ENCODE measurements around the gene FHL5.
"Not testable (repeated sequence)": the region's sequence is repeated elsewhere in the genome, so short reads cannot be mapped to it uniquely, and the experiment has no call there.

The FHL5 gene

DNA sequence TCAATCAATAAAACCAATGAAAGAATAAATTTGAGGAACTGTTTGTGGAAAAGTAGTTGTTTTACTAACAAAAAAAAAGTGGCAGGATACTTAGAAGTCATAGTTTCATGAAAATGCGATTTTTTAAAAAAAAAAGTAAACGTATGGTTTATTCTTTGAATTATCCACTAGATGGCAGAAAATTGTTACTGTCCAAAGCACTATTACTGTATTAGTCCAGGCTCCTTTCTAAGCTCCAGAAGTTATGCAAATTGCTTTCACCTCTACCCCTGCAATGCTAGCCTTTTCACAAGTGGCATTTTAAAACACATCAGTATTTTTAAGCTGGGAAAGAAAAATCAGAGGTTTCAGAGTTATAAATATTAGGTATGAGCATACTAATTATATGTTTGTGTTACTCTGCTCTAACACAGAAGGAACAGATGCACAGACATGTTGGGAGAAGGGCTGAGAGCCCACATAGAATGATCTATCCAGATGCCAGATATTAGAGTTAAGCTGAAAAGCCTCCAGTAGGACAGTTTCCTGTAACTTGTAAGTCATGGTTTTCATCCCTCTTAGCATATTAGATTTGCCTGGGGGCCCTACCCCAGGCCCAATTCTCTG, 63.9 kb downstream of the FHL5 start:
- H2BK5ac ChIP-seq (ENCODE audit: low read length), result no peak overlapping the region
- WGBS (ENCODE audit: extremely low coverage, insufficient coverage, low lambda C conversion rate), result no CpG with 5 or more reads among the region's 2 CpGs
- H3K79me2 ChIP-seq (ENCODE audit: control insufficient read depth, insufficient read depth, low read length), result no peaks in the 10 kb centered on the region
- H3K18ac ChIP-seq (ENCODE audit: low read length), result no peak overlapping the region
- no peak overlapping the region for H3K56ac ChIP-seq (ENCODE audit: low read length)
- no peak overlapping the region for H4K8ac ChIP-seq (ENCODE audit: low read depth, low read length)
- H3K4ac ChIP-seq (ENCODE audit: low read depth, low read length), result no peak overlapping the region
- no peaks in the 10 kb centered on the region for H3K4me1 ChIP-seq (ENCODE audit: control insufficient read depth, low read depth, low read length)
- no peaks in the 10 kb centered on the region for H3K27me3 ChIP-seq (ENCODE audit: insufficient read depth, low read length, poor library complexity)
- no peaks in the 10 kb centered on the region for H3K36me3 ChIP-seq (ENCODE audit: control insufficient read depth, insufficient read depth, low read length)
- no peak overlapping the region for H3K9ac ChIP-seq (ENCODE audit: low read length)
- no peak overlapping the region for H3K27ac ChIP-seq (ENCODE audit: low read depth, low read length)
- H3K4me2 ChIP-seq (ENCODE audit: low read length), result no peak overlapping the region
- no peaks in the 10 kb centered on the region for H3K79me1 ChIP-seq (ENCODE audit: low read length)
- H2BK120ac ChIP-seq (ENCODE audit: low read depth, low read length), result no peak overlapping the region
- no peak overlapping the region for H3K4me3 ChIP-seq (ENCODE audit: low read length)
- peak; percentile 36 for DNase-seq
- no peak overlapping the region for H3K23ac ChIP-seq (ENCODE audit: low read length)
- no peak overlapping the region for H2BK15ac ChIP-seq (replicated peaks; ENCODE audit: low read depth)
- H2AK5ac ChIP-seq (ENCODE audit: low read length), result no peak overlapping the region
- no peak overlapping the region for H4K5ac ChIP-seq (ENCODE audit: low read length)

GRCh38 chr6:96631248-96631647, 68.3 kb downstream of the FHL5 start:
- H3K4me3 ChIP-seq (ENCODE audit: low read length), result no peak overlapping the region
- peak overlapping the region; percentile 28 for H4K8ac ChIP-seq (ENCODE audit: low read depth, low read length)
- H3K79me1 ChIP-seq (ENCODE audit: low read length), result no peaks in the 10 kb centered on the region
- no peak overlapping the region for H3K23ac ChIP-seq (ENCODE audit: low read length)
- no peak overlapping the region for H3K56ac ChIP-seq (ENCODE audit: low read length)
- H4K5ac ChIP-seq (ENCODE audit: low read length), result no peak overlapping the region
- H3K4ac ChIP-seq (ENCODE audit: low read depth, low read length), result no peak overlapping the region
- H3K4me2 ChIP-seq (ENCODE audit: low read length), result no peak overlapping the region
- no peak overlapping the region for H3K27ac ChIP-seq (ENCODE audit: low read depth, low read length)
- no peaks in the 10 kb centered on the region for H3K36me3 ChIP-seq (ENCODE audit: control insufficient read depth, insufficient read depth, low read length)
- no peak overlapping the region for H2BK120ac ChIP-seq (ENCODE audit: low read depth, low read length)
- H2BK15ac ChIP-seq (replicated peaks; ENCODE audit: low read depth), result no peak overlapping the region
- H3K27me3 ChIP-seq (ENCODE audit: insufficient read depth, low read length, poor library complexity), result no peaks in the 10 kb centered on the region
- no peaks in the 10 kb centered on the region for H3K4me1 ChIP-seq (ENCODE audit: control insufficient read depth, low read depth, low read length)
- no peaks in the 10 kb centered on the region for H3K79me2 ChIP-seq (ENCODE audit: control insufficient read depth, insufficient read depth, low read length)
- H3K18ac ChIP-seq (ENCODE audit: low read length), result no peak overlapping the region
- H3K9ac ChIP-seq (ENCODE audit: low read length), result no peak overlapping the region
- no peak for DNase-seq
- no CpG with 5 or more reads among the region's 3 CpGs for WGBS (ENCODE audit: extremely low coverage, insufficient coverage, low lambda C conversion rate)
- no peak overlapping the region for H2AK5ac ChIP-seq (ENCODE audit: low read length)
- H2BK5ac ChIP-seq (ENCODE audit: low read length), result no peak overlapping the region

DNA sequence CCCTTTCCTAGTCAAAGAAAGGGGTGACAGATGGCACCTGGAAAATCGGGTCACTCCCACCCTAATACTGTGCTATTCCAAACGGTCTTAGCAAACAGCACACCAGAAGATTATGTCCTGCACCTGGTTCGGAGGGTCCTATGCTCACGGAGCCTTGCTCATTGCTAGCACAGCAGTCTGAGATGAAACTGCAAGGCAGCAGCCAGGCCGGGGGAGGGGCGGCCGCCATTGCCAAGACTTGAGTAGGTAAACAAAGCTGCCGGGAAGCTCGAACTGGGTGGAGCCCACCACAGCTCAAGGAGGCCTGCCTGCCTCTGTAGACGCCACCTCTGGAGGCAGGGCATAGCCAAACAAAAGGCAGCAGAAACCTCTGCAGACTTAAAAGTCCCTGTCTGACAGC, 75.1 kb downstream of the FHL5 start:
- not testable (repeated sequence) for H3K18ac ChIP-seq (ENCODE audit: low read length); H3K9ac ChIP-seq (ENCODE audit: low read length); H3K79me1 ChIP-seq (ENCODE audit: low read length); H3K79me2 ChIP-seq (ENCODE audit: control insufficient read depth, insufficient read depth, low read length); DNase-seq; H2BK15ac ChIP-seq (replicated peaks; ENCODE audit: low read depth); H3K4me1 ChIP-seq (ENCODE audit: control insufficient read depth, low read depth, low read length); H3K23ac ChIP-seq (ENCODE audit: low read length); H2AK5ac ChIP-seq (ENCODE audit: low read length); H4K8ac ChIP-seq (ENCODE audit: low read depth, low read length); H3K27ac ChIP-seq (ENCODE audit: low read depth, low read length); H3K27me3 ChIP-seq (ENCODE audit: insufficient read depth, low read length, poor library complexity); H4K5ac ChIP-seq (ENCODE audit: low read length); H3K4me3 ChIP-seq (ENCODE audit: low read length); H3K56ac ChIP-seq (ENCODE audit: low read length); H2BK120ac ChIP-seq (ENCODE audit: low read depth, low read length); H2BK5ac ChIP-seq (ENCODE audit: low read length); H3K4me2 ChIP-seq (ENCODE audit: low read length); H3K4ac ChIP-seq (ENCODE audit: low read depth, low read length); H3K36me3 ChIP-seq (ENCODE audit: control insufficient read depth, insufficient read depth, low read length)
- WGBS (ENCODE audit: extremely low coverage, insufficient coverage, low lambda C conversion rate), result no CpG with 5 or more reads among the region's 10 CpGs

DNA sequence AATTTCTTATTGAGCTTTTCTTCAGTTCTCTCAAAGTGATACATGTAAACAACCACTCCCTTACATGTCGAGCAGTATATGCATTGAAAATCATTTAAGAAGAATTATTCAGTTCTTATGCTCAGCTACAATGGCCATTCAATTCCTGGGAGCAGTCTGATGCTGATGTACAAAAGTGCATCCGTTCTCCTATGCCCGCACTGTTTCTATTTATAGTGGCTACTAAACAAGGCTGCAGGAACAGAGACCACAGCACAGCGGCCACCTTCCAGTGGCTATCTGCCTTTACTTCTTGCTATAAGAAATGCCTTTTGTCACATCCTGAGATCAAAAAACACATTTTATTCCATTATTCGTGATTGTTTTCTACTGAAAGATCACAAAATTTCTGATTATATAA, 82.2 kb downstream of the FHL5 start:
- Histone ChIP-seq H2BK15ac (replicated peaks; ENCODE audit: low read depth) (no peak overlapping the region), H4K8ac (ENCODE audit: low read depth, low read length) (no peak overlapping the region), H3K79me1 (ENCODE audit: low read length) (no peaks in the 10 kb centered on the region), H3K18ac (ENCODE audit: low read length) (no peak overlapping the region), H2AK5ac (ENCODE audit: low read length) (no peak overlapping the region), H4K5ac (ENCODE audit: low read length) (no peak overlapping the region), H2BK120ac (ENCODE audit: low read depth, low read length) (no peak overlapping the region), H3K23ac (ENCODE audit: low read length) (no peak overlapping the region), H2BK5ac (ENCODE audit: low read length) (no peak overlapping the region), H3K9ac (ENCODE audit: low read length) (no peak overlapping the region), H3K4ac (ENCODE audit: low read depth, low read length) (no peak overlapping the region), H3K27ac (ENCODE audit: low read depth, low read length) (no peak overlapping the region), H3K27me3 (ENCODE audit: insufficient read depth, low read length, poor library complexity) (no peaks in the 10 kb centered on the region), H3K79me2 (ENCODE audit: control insufficient read depth, insufficient read depth, low read length) (no peaks in the 10 kb centered on the region), H3K4me1 (ENCODE audit: control insufficient read depth, low read depth, low read length) (no peaks in the 10 kb centered on the region), H3K4me2 (ENCODE audit: low read length) (no peak overlapping the region), H3K4me3 (ENCODE audit: low read length) (no peak overlapping the region), H3K36me3 (ENCODE audit: control insufficient read depth, insufficient read depth, low read length) (no peaks in the 10 kb centered on the region), H3K56ac (ENCODE audit: low read length) (no peak overlapping the region)
- WGBS (ENCODE audit: extremely low coverage, insufficient coverage, low lambda C conversion rate), result no CpG with 5 or more reads among the region's 5 CpGs
- DNase-seq, result no peak

DNA sequence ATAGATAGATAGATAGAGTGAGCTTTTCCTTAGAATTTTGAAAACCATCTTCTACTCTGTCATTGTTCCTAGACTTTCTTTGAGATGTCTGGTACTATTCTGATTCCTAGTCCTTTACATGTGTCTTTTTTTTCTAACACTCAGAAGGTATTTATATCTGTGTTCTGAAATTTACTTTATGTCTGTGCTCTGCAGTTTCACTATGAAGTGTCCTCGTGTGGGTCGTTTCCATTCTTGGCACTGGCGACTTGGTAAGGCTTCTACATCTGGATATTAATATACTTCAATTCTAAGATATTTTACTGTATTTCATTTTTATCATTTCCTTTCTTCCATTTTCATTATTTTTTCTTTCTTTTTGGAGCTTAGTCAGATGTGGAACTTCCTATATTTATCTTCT, 87.0 kb downstream of the FHL5 start:
- Histone ChIP-seq H3K36me3 (ENCODE audit: control insufficient read depth, insufficient read depth, low read length) (no peaks in the 10 kb centered on the region), H4K5ac (ENCODE audit: low read length) (no peak overlapping the region), H3K4ac (ENCODE audit: low read depth, low read length) (no peak overlapping the region), H2BK15ac (replicated peaks; ENCODE audit: low read depth) (no peak overlapping the region), H2BK120ac (ENCODE audit: low read depth, low read length) (no peak overlapping the region), H2AK5ac (ENCODE audit: low read length) (no peak overlapping the region), H3K18ac (ENCODE audit: low read length) (no peak overlapping the region), H3K4me2 (ENCODE audit: low read length) (no peak overlapping the region), H3K9ac (ENCODE audit: low read length) (no peak overlapping the region), H3K23ac (ENCODE audit: low read length) (no peak overlapping the region), H3K4me1 (ENCODE audit: control insufficient read depth, low read depth, low read length) (no peaks in the 10 kb centered on the region), H3K27ac (ENCODE audit: low read depth, low read length) (no peak overlapping the region), H2BK5ac (ENCODE audit: low read length) (no peak overlapping the region), H3K4me3 (ENCODE audit: low read length) (no peak overlapping the region), H3K56ac (ENCODE audit: low read length) (no peak overlapping the region), H4K8ac (ENCODE audit: low read depth, low read length) (no peak overlapping the region), H3K27me3 (ENCODE audit: insufficient read depth, low read length, poor library complexity) (no peaks in the 10 kb centered on the region), H3K79me1 (ENCODE audit: low read length) (no peaks in the 10 kb centered on the region), H3K79me2 (ENCODE audit: control insufficient read depth, insufficient read depth, low read length) (no peaks in the 10 kb centered on the region)
- no peak for DNase-seq
- WGBS (ENCODE audit: extremely low coverage, insufficient coverage, low lambda C conversion rate), result no CpG with 5 or more reads among the region's 3 CpGs

DNA sequence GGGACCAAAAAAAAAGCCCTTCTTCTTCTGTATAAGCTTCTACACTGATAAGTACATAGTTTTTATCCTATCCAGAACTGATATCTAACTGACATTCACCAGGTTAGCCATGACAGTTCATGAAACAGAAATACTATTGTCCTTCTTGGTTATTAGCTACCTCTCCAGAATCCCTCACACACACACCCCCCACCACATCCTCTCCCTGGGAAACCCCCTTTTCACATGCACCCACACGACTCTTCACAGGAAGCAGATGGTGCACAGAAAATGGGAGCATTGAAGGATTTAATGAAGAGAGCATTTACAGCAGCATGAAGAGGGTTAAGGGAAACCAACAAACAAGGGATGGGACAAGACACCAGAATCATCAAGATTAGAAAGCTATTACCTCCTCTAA, 88.9 kb downstream of the FHL5 start:
- no peak overlapping the region for H4K5ac ChIP-seq (ENCODE audit: low read length)
- no peak overlapping the region for H2AK5ac ChIP-seq (ENCODE audit: low read length)
- no peak overlapping the region for H3K4me3 ChIP-seq (ENCODE audit: low read length)
- no peaks in the 10 kb centered on the region for H3K4me1 ChIP-seq (ENCODE audit: control insufficient read depth, low read depth, low read length)
- H3K27ac ChIP-seq (ENCODE audit: low read depth, low read length), result no peak overlapping the region
- no peaks in the 10 kb centered on the region for H3K27me3 ChIP-seq (ENCODE audit: insufficient read depth, low read length, poor library complexity)
- H2BK15ac ChIP-seq (replicated peaks; ENCODE audit: low read depth), result no peak overlapping the region
- H3K36me3 ChIP-seq (ENCODE audit: control insufficient read depth, insufficient read depth, low read length), result no peaks in the 10 kb centered on the region
- no peak overlapping the region for H3K56ac ChIP-seq (ENCODE audit: low read length)
- H3K18ac ChIP-seq (ENCODE audit: low read length), result no peak overlapping the region
- H2BK5ac ChIP-seq (ENCODE audit: low read length), result no peak overlapping the region
- no peak overlapping the region for H3K9ac ChIP-seq (ENCODE audit: low read length)
- no peak overlapping the region for H3K4ac ChIP-seq (ENCODE audit: low read depth, low read length)
- H2BK120ac ChIP-seq (ENCODE audit: low read depth, low read length), result no peak overlapping the region
- no CpG with 5 or more reads among the region's 1 CpG for WGBS (ENCODE audit: extremely low coverage, insufficient coverage, low lambda C conversion rate)
- no peaks in the 10 kb centered on the region for H3K79me1 ChIP-seq (ENCODE audit: low read length)
- H3K4me2 ChIP-seq (ENCODE audit: low read length), result no peak overlapping the region
- H3K79me2 ChIP-seq (ENCODE audit: control insufficient read depth, insufficient read depth, low read length), result no peaks in the 10 kb centered on the region
- no peak overlapping the region for H4K8ac ChIP-seq (ENCODE audit: low read depth, low read length)
- no peak overlapping the region for H3K23ac ChIP-seq (ENCODE audit: low read length)
- DNase-seq, result no peak

Data from mesendoderm (in vitro differentiated cells).